Lower leg skin (tissue), 4 donors: Measurements from ENCODE around the gene LINGO3. TPM values are rescaled to one million over a fixed set of nuclear protein-coding genes. Genes with fewer than 3 reads are reported as not detected.

Source experiments
- DNase-seq, 2 donors: peaks; one replicate each; pipeline ENCODE4 v3.0.0-alpha.2; 2019; ENCODE audit warnings: low spot score in 2 of 2
- H3K4me3 ChIP-seq: fragments of 200-600 bp; sonication (generic); 2 replicates; pipeline ENCODE4 v1.5.1; 2017; ENCODE audit warnings: mild to moderate bottlenecking, low read depth; ENCODE audit not compliant: poor library complexity, severe bottlenecking
- POLR2A ChIP-seq, 2 donors: fragments of 450-650 bp; IDR thresholded peaks; one replicate each; pipeline ENCODE4 v1.6.1; 2016 to 2017; ENCODE audit warnings: antibody characterized with exemption in 2 of 2, mild to moderate bottlenecking in 1 of 2, moderate library complexity in 1 of 2
- WGBS, 2 donors: methylation state at CpG; one replicate each; pipeline ENCODE4 v1.1.5; 2018; 5-methylcytosine and 5-hydroxymethylcytosine counted together
- intact Hi-C: fragments of 100-400 bp; cut with DNase I; formaldehyde crosslinking; loops from one replicate; pipeline ENCODE4 v1.15.0; 2023; ENCODE audit warnings: low total_unique reads
- total RNA-seq, 4 donors: library from RNA; depleted of rRNA; stranded (reverse); fragments of >200 nt; gene quantifications; one replicate each; pipeline ENCODE4 v1.1.0, GENCODE V29; 2016
- TF ChIP-seq, protein P1 (sequence below), 3 donors: fragments of 450-650 bp; IDR thresholded peaks; one replicate each; pipeline ENCODE4 v1.5.1; 2016; ENCODE audit warnings: antibody characterized with exemption in 3 of 3, mild to moderate bottlenecking in 3 of 3, moderate library complexity in 2 of 3

Gene LINGO3
- total RNA-seq, 4 donors from 2014 or later: 0.26 TPM; not detected in 3

DNA sequence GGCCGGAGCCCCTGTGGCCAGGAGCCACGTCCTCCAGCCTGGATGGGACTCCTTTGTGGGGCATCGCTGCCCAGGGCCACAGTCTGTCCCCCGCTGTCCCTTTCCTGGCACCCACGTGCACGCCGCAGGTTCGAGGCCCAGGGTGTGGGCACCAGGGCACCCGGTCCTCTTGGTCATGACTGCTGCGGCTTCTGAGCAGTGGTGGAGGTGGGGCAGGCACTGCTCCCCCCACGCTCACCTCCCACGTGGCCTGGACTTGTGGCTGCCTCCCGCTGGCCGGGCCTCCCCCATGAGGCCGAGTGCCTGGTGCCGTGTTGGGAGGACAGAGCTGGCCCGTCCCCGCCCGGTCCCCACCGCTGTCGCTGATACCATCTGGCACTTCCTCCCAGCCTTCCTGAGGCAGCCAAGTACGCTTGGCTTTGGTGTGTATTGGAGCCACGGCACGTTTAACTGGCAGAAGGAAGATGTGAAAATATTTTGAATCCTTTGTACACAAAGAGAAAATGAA lies 33.3 kb upstream of the LINGO3 start:
- DNase-seq: no peak
- WGBS, 2 donors: 67 to 71% methylated on average over 22 to 24 of the region's 24 CpGs

DNA sequence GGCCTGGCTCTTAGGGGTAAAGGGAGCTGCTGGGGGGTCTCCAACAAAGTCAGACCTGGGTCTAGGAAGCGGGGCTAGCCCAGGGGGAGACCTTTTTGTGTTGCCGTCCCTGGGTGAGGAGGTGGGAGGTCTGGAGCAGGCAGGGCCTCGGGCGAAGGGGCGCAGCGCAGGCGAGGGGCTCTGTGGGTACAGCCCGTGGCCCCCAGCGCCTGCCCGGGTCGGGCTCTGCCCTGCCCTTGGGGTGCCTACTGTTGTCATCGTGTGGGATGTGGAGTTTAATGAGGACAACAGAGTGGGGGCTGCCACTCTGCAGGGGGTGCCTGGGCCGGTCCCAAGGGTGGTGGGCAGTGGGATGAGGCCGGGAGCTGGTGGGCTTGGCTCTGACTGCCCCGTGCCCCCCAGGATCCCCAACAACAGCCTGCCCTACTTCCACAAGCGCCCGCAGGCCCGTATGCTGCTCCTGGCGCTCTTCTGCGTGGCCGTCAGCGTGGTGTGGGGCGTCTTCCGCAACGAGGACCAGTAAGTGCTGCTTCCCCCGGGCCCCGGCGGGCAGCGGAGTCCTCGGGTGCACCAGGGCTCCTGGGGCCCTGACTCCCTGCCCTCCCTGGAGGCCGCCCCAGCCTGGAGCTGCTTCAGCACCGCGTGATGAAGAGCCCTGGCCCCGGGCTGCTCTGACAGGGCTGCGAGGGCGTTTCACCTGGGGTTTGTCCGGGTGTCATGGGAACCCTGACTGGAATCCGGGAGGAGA lies 32.7 kb upstream of the LINGO3 start:
- DNase-seq: no peak
- WGBS, 2 donors: 84 to 89% methylated on average over 28 to 38 of the region's 38 CpGs

More for the DNA sequence above, 33.3 kb upstream of the LINGO3 start:
- TF ChIP-seq, protein P1, sequence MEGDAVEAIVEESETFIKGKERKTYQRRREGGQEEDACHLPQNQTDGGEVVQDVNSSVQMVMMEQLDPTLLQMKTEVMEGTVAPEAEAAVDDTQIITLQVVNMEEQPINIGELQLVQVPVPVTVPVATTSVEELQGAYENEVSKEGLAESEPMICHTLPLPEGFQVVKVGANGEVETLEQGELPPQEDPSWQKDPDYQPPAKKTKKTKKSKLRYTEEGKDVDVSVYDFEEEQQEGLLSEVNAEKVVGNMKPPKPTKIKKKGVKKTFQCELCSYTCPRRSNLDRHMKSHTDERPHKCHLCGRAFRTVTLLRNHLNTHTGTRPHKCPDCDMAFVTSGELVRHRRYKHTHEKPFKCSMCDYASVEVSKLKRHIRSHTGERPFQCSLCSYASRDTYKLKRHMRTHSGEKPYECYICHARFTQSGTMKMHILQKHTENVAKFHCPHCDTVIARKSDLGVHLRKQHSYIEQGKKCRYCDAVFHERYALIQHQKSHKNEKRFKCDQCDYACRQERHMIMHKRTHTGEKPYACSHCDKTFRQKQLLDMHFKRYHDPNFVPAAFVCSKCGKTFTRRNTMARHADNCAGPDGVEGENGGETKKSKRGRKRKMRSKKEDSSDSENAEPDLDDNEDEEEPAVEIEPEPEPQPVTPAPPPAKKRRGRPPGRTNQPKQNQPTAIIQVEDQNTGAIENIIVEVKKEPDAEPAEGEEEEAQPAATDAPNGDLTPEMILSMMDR (IDR thresholded peaks at IDR 0.05): no peak
- no peak for TF ChIP-seq POLR2A (IDR thresholded peaks at IDR 0.05)
- intact Hi-C loops: no loop called here
- H3K4me3 ChIP-seq: no peak overlapping the region

DNA sequence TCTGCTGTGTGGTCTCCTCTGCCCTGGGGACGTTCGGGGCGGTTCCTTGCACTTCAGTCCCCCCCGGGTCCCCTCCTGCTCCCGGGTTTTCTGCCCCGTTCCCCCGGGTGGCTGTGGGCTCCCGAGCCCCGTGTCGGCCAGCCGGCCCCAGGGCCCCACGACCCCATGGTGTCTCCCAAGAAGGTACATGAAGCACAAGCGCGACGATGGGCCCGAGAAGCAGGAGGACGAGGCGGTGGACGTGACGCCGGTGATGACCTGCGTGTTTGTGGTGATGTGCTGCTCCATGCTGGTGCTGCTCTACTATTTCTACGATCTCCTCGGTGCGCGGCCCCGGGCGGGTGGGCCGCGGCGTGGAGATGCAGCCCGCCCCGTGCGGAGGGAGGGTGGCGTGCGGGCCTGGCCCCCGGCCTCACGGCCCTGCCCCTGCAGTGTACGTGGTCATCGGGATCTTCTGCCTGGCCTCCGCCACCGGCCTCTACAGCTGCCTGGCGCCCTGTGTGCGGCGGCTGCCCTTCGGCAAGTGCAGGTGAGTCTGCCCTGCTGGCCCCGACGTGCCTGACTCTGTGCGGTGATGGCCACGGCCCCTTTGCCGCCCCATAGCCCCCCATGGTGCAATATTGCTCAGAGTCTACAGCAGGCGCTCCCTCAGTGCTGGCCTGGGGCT lies 31.8 kb upstream of the LINGO3 start:
- 92 to 95% methylated on average over 42 to 49 of the region's 52 CpGs for WGBS, 2 donors
- no peak overlapping the region for H3K4me3 ChIP-seq
- no peak for DNase-seq
- TF ChIP-seq POLR2A (IDR thresholded peaks at IDR 0.05): no peak
- TF ChIP-seq, protein P1 (IDR thresholded peaks at IDR 0.05): no peak
- intact Hi-C loops: no loop called here

More for the DNA sequence above, 32.7 kb upstream of the LINGO3 start:
- intact Hi-C loops: no loop called here
- no peak overlapping the region for H3K4me3 ChIP-seq
- TF ChIP-seq, protein P1 (IDR thresholded peaks at IDR 0.05): no peak

DNA sequence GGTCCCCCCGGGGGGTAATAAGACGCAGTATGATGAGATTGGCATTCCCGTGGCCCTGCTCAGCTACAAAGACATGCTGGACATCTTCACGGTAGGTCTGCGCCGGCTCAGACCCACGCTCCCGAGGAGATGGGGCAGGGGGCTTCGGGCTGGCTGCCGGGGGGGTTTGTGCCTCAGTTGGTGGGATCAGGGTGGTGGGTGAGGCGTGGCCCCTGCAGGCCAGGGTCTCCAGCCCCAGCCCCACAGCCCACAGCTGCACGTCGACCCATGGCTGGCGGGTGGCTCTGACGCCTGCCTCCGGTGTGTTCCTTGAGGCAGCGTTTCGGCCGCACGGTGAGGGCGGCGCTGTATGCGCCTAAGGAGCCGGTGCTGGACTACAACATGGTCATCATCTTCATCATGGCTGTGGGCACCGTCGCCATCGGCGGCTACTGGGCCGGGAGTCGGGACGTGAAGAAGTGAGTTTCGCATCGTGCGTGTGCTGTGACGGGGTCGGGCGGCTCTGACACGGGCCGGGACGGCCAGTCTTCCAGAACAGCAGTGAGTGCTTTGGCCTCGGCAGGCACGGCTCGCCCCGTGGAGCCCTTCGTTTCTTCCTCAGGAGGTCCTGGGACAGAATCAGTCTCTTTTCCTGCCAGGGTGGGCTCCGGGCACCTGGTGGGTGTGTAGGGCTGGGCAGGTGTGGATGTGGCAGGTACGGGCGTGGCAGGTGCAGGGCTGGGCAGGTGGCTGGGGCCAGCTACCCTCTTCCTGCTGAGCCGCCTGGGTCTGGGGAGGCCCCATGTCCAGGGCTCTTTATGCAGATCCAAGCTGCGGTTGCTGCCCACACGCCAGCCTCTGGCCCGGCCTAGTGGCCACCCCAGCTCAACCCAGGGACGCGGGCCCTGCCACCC lies 31.0 kb upstream of the LINGO3 start:
- TF ChIP-seq POLR2A (IDR thresholded peaks at IDR 0.05): no peak
- TF ChIP-seq, protein P1 (IDR thresholded peaks at IDR 0.05): no peak
- H3K4me3 ChIP-seq: no peak overlapping the region
- intact Hi-C loops: no loop called here
- DNase-seq: no peak
- 93 to 97% methylated on average over 39 to 54 of the region's 54 CpGs for WGBS, 2 donors

DNA sequence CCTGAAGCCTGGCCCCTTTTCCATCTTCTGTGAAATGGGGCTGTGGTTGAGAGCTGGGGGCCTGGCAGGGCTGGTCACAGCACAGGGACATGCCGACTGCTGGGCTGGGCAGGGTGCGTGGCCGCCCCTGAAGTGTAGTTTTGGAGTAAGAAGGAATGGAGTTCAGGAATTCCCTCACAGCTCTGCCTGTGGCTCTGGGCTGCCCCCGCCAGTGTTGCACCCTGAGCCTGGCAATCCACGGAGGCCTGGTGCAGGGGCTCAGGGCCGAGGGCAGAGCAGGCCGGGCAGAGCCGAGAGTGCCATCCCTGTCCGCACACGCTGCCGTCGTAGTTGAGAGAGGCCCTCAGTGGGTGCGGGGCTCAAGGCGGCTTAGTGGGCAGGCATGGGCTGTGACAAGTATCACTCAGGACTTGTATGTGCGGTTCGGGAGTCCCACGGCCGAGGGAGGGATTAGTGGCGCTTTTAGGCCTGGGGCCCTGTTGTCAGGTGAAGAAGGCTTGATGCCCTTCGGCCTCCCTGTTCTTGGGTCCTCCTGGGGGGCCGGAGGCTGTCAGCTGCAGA lies 30.2 kb upstream of the LINGO3 start:
- intact Hi-C loops: no loop called here

More for the DNA sequence above, 30.2 kb upstream of the LINGO3 start:
- DNase-seq: no peak
- no peak overlapping the region for H3K4me3 ChIP-seq
- 94 to 95% methylated on average over 18 to 21 of the region's 21 CpGs for WGBS, 2 donors
- TF ChIP-seq POLR2A (IDR thresholded peaks at IDR 0.05): no peak
- TF ChIP-seq, protein P1 (IDR thresholded peaks at IDR 0.05): no peak
